DND-41 (cell line): ENCODE results near the gene SLC25A22.

Experiments used
- ATAC-seq: fragments of 200-7000 bp; cut with Tn5 transposase; 3 replicates; pipeline ENCODE4 v1.9.1; 2021; ENCODE audit warnings: low read depth; ENCODE audit not compliant: insufficient read depth
- DNase-seq: peaks from one replicate; pipeline ENCODE4 v3.0.0-alpha.2; 2020
- H2AFZ ChIP-seq: 2 replicates; pipeline ENCODE4 v1.6.0; 2012; ENCODE audit warnings: low read depth, low read length
- H3K27ac ChIP-seq: 2 replicates; pipeline ENCODE4 v1.5.1; 2012; ENCODE audit warnings: low read length, inconsistent platforms
- H3K27me3 ChIP-seq: fragments of 200-600 bp; sonication (generic); 2 replicates; pipeline ENCODE4 v1.6.0; 2012; ENCODE audit warnings: low read length, mild to moderate bottlenecking, inconsistent platforms; ENCODE audit not compliant: insufficient read depth, poor library complexity
- H3K36me3 ChIP-seq: 2 replicates; pipeline ENCODE4 v1.5.1; 2012; ENCODE audit warnings: low read length, inconsistent platforms; ENCODE audit not compliant: insufficient read depth
- H3K4me1 ChIP-seq: 2 replicates; pipeline ENCODE4 v1.5.1; 2012; ENCODE audit warnings: mild to moderate bottlenecking, low read length; ENCODE audit not compliant: insufficient read depth
- H3K4me2 ChIP-seq: 2 replicates; pipeline ENCODE4 v1.6.0; 2012; ENCODE audit warnings: mild to moderate bottlenecking, moderate library complexity, low read length, inconsistent platforms; ENCODE audit not compliant: insufficient read depth
- H3K4me3 ChIP-seq, 2 experiments: fragments of 200-600 bp in 1 of 2; shearing (Covaris generic) in 1 of 2; 2 replicates each; pipeline ENCODE4 v1.5.1; 2012 to 2016; ENCODE audit warnings: inconsistent platforms in 2 of 2, low read length in 2 of 2, mild to moderate bottlenecking in 2 of 2, low read depth in 1 of 2, moderate library complexity in 1 of 2
- H3K79me2 ChIP-seq: 2 replicates; pipeline ENCODE4 v1.6.0; 2012; ENCODE audit warnings: low read length, inconsistent platforms; ENCODE audit not compliant: insufficient read depth
- H3K9ac ChIP-seq: 2 replicates; pipeline ENCODE4 v1.6.0; 2012; ENCODE audit warnings: low read depth, mild to moderate bottlenecking, inconsistent platforms, low read length, moderate library complexity
- H3K9me3 ChIP-seq: 2 replicates; pipeline ENCODE4 v1.5.1; 2012; ENCODE audit warnings: low read length, moderate library complexity, mild to moderate bottlenecking, inconsistent platforms; ENCODE audit not compliant: insufficient read depth, severe bottlenecking
- H4K20me1 ChIP-seq: 2 replicates; pipeline ENCODE4 v1.6.0; 2012; ENCODE audit warnings: low read length; ENCODE audit not compliant: insufficient read depth
- EZH2 ChIP-seq: IDR thresholded peaks from 3 replicates; pipeline ENCODE4 v1.6.1; 2012; ENCODE audit warnings: borderline replicate concordance, low read depth, mild to moderate bottlenecking, moderate library complexity, low read length, inconsistent platforms; ENCODE audit not compliant: severe bottlenecking
- TF ChIP-seq, protein P1 (sequence below): IDR thresholded peaks from 2 replicates; pipeline ENCODE4 v1.5.1; 2012; ENCODE audit warnings: borderline replicate concordance, low read length, moderate library complexity, mild to moderate bottlenecking; ENCODE audit not compliant: poor library complexity, severe bottlenecking; ENCODE audit errors: extremely low read depth

The SLC25A22 gene

DNA sequence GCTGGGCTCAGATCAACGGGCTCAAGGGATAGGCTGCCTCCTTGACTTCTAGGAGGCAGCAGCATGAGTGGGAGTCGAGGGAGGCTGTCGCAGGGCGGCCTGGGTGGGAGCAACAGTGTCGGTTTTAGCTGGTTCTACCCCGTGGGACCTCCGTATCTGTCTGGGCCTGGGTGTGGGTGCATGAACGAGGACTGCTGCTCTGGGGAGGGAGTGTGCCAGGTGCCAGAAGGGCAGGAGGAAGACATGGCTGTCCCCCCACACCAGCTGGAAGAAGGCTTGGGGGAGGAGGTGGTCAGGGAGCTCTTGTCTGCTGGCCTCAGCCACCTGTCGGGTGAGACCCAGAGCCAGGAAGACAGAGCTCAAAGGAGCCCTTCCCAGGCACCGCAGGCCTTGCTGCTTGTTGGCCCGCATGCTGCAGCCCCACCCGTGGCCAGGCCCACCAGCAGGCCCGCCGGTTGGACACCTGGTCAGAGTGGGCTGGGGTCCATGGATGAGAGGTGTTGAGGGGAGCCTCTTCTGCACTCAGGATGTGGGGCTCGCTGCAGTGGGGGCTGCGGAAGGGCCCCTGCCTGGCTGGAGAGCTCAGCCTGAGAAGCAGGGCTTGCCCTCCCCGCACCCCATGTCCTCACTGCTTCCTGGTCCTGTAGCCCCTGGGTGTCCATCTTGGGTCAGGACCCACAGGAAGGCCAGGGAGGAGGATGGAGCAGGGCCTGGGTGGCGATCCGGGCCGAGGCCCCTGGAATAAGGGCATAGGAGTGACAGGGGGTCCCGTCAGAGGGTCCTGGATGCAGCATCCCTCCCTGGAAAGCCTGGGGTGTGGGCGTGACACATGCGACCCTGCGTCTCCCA, 11.6 kb downstream of the SLC25A22 start:
- no peak overlapping the region for H3K27ac ChIP-seq
- no peak for TF ChIP-seq EZH2
- TF ChIP-seq, protein P1, sequence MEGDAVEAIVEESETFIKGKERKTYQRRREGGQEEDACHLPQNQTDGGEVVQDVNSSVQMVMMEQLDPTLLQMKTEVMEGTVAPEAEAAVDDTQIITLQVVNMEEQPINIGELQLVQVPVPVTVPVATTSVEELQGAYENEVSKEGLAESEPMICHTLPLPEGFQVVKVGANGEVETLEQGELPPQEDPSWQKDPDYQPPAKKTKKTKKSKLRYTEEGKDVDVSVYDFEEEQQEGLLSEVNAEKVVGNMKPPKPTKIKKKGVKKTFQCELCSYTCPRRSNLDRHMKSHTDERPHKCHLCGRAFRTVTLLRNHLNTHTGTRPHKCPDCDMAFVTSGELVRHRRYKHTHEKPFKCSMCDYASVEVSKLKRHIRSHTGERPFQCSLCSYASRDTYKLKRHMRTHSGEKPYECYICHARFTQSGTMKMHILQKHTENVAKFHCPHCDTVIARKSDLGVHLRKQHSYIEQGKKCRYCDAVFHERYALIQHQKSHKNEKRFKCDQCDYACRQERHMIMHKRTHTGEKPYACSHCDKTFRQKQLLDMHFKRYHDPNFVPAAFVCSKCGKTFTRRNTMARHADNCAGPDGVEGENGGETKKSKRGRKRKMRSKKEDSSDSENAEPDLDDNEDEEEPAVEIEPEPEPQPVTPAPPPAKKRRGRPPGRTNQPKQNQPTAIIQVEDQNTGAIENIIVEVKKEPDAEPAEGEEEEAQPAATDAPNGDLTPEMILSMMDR, result no peak
- no peak for ATAC-seq
- H4K20me1 ChIP-seq, result peaks cover 24% of the 10 kb centered on the region
- H2AFZ ChIP-seq, result no peak overlapping the region
- H3K4me2 ChIP-seq, result no peak overlapping the region
- no peaks in the 10 kb centered on the region for H3K27me3 ChIP-seq
- H3K79me2 ChIP-seq, result no peaks in the 10 kb centered on the region
- no peak for DNase-seq
- H3K4me1 ChIP-seq, result no peaks in the 10 kb centered on the region
- no peak overlapping the region for H3K9ac ChIP-seq
- no peak overlapping the region for H3K4me3 ChIP-seq
- 0 out of 2 replicates have a peak, but pooled peaks cover 6% of the 10 kb centered on the region for H3K36me3 ChIP-seq
- H3K9me3 ChIP-seq, result no peaks in the 10 kb centered on the region

DNA sequence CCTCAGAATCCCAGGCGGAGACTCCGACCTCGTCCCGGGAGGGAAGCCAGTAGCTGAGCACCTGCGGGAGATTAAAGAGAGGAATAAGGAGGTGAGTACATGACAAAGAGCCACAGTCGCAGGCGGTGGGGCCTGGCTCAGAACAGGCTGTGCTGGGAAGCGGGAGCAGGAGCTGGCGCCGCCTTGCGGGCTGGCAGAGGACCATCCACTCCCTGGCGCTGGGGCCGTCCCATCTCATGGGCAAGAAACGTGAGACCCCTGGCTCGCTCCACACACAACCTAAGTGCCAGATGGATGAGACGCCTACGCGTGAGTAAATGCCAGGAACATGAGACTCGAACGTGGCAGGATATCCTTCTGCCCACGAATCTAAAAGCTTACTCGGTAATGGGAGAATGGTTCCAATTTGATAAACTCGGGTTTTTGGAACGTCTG, 14.5 kb downstream of the SLC25A22 start:
- H4K20me1 ChIP-seq, result peaks cover 32% of the 10 kb centered on the region
- H3K36me3 ChIP-seq, result peaks cover 24% of the 10 kb centered on the region
- H3K27me3 ChIP-seq, result no peaks in the 10 kb centered on the region
- H2AFZ ChIP-seq, result no peak overlapping the region
- H3K79me2 ChIP-seq, result peaks cover 17% of the 10 kb centered on the region
- H3K9me3 ChIP-seq, result no peaks in the 10 kb centered on the region
- H3K9ac ChIP-seq, result no peak overlapping the region
- peaks cover 21% of the 10 kb centered on the region for H3K4me1 ChIP-seq
- ATAC-seq, result no peak
- TF ChIP-seq EZH2, result no peak
- TF ChIP-seq, protein P1, result no peak
- no peak overlapping the region for H3K4me3 ChIP-seq
- DNase-seq, result no peak
- no peak overlapping the region for H3K4me2 ChIP-seq
- H3K27ac ChIP-seq, result no peak overlapping the region

DNA sequence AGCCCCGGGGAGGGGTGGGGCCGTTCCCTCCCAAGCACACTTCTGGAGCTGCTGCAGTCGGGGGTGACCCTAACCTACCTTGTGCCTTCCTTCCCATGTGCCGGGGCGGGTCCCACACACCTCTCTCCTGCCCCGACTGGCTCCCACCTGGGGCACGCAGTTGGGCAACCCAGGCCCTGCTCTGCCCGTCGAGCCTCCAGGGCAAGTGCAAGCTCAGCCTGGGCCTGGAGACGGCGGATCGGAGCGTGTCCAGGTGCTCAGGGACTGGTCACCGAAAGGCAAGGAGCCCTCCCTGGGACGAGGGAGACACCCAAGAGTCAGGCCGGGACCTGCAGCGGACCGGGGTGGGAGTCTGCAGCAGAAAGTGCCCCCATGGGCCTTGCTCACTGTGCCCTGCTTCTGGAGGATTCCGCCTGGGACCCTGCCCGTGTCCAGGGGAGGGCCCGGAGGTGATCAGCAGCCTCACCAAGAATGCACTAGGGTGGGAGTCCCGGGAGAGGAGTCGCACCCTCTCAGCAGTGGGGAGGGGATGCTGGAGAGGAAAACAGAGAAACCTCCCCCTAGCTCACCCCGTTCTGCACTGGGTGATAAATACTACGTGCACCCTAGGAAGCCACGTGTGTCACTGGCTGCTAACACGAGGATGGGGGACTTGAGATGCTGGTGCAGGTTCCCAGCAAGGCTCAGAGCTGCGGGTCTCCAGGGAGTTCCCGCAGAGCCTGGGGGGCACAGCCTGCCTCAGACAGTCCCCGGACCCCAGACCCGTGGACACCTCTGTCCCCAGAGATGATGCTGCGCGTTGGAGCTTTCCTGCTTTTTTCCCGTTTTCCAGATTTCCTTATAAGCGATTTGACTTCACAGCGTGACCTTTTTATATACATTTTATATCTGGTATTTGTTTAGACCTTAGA, 15.6 kb downstream of the SLC25A22 start:
- H3K36me3 ChIP-seq, result peaks cover 27% of the 10 kb centered on the region
- H3K27me3 ChIP-seq, result no peaks in the 10 kb centered on the region
- H3K4me3 ChIP-seq, result no peak overlapping the region
- ATAC-seq (no peak), DNase-seq (no peak)
- peaks cover 35% of the 10 kb centered on the region for H4K20me1 ChIP-seq
- no peak overlapping the region for H3K4me2 ChIP-seq
- no peak overlapping the region for H3K27ac ChIP-seq
- no peak overlapping the region for H3K9ac ChIP-seq
- TF ChIP-seq, protein P1, result no peak
- no peak for TF ChIP-seq EZH2
- H3K79me2 ChIP-seq, result peaks cover 28% of the 10 kb centered on the region
- H3K4me1 ChIP-seq, result peaks cover 28% of the 10 kb centered on the region
- H2AFZ ChIP-seq, result no peak overlapping the region
- H3K9me3 ChIP-seq, result no peaks in the 10 kb centered on the region
